ENCODE data around the gene NGRN. TPM values are rescaled to one million over a fixed set of nuclear protein-coding genes. Genes with fewer than 3 reads are reported as not detected.
"Not testable (repeated sequence)": the region's sequence is repeated elsewhere in the genome, so short reads cannot be mapped to it uniquely, and the experiment has no call there.

Gene NGRN
- total and polyA plus RNA-seq, 2 donors (not counting 1 experiment from before 2014, with no cell fraction given): 55.3 to 96.1 TPM

GRCh38 chr15:90301707-90302300, 36.3 kb downstream of the NGRN start:
- Histone ChIP-seq H3K27ac (ENCODE audit: insufficient read depth, low read length) (no peak overlapping the region), H4K20me1 (ENCODE audit: control insufficient read depth, extremely low read depth, insufficient read depth, low read length) (no peaks in the 10 kb centered on the region), H3K4me3 (replicated peaks in 1 of 4; ENCODE audit: control extremely low read depth in 1 of 4, insufficient read depth in 1 of 4, low read depth in 3 of 4, low read length in 4 of 4) (no peak overlapping the region), H3K4me1 (ENCODE audit: control insufficient read depth, extremely low read depth, insufficient read depth, low read length) (no peaks in the 10 kb centered on the region), H3K27me3 (ENCODE audit: control insufficient read depth, insufficient read depth, low read length) (no peaks in the 10 kb centered on the region), H3K79me2 (ENCODE audit: control insufficient read depth, insufficient read depth, low read length) (no peaks in the 10 kb centered on the region), H3K9ac (ENCODE audit: insufficient read depth, low read length) (no peak overlapping the region), H3K4me2 (ENCODE audit: extremely low read depth, insufficient read depth, low read length) (no peak overlapping the region), H2AFZ (ENCODE audit: low read length) (no peak overlapping the region), H3K9me3 (ENCODE audit: control insufficient read depth, insufficient read depth, low read depth, low read length) (no peaks in the 10 kb centered on the region), H3K36me3 (ENCODE audit: control insufficient read depth, insufficient read depth, low read length) (no peaks in the 10 kb centered on the region)
- TF ChIP-seq EZH2 (IDR thresholded peaks at IDR 0.05; ENCODE audit: low read length, missing control alignments) (no peak), CTCF (conservative IDR thresholded peaks at IDR 0.05 in 1 of 2, IDR thresholded peaks at IDR 0.05 in 1 of 2; ENCODE audit: low read depth in 1 of 2, low read length in 2 of 2) (no peak)
- no peak for DNase-seq (ENCODE audit: low read depth in 2 of 2)

- not testable (repeated sequence) for H3K36me3 ChIP-seq (ENCODE audit: control insufficient read depth, insufficient read depth, low read length); H4K20me1 ChIP-seq (ENCODE audit: control insufficient read depth, extremely low read depth, insufficient read depth, low read length); H2AFZ ChIP-seq (ENCODE audit: low read length); H3K4me1 ChIP-seq (ENCODE audit: control insufficient read depth, extremely low read depth, insufficient read depth, low read length); H3K27me3 ChIP-seq (ENCODE audit: control insufficient read depth, insufficient read depth, low read length); H3K27ac ChIP-seq (ENCODE audit: insufficient read depth, low read length); H3K9ac ChIP-seq (ENCODE audit: insufficient read depth, low read length); H3K4me3 ChIP-seq (replicated peaks in 1 of 4; ENCODE audit: control extremely low read depth in 1 of 4, insufficient read depth in 1 of 4, low read depth in 3 of 4, low read length in 4 of 4); H3K79me2 ChIP-seq (ENCODE audit: control insufficient read depth, insufficient read depth, low read length); H3K4me2 ChIP-seq (ENCODE audit: extremely low read depth, insufficient read depth, low read length); H3K9me3 ChIP-seq (ENCODE audit: control insufficient read depth, insufficient read depth, low read depth, low read length); DNase-seq (ENCODE audit: low read depth in 2 of 2)
These were observed 39.9 kb downstream of the NGRN start for GRCh38 chr15:90305355-90305754.

GRCh38 chr15:90305932-90306331, 40.5 kb downstream of the NGRN start:
- Histone ChIP-seq H3K4me3 (replicated peaks in 1 of 4; ENCODE audit: control extremely low read depth in 1 of 4, insufficient read depth in 1 of 4, low read depth in 3 of 4, low read length in 4 of 4) (no peak overlapping the region), H3K27ac (ENCODE audit: insufficient read depth, low read length) (no peak overlapping the region), H3K9me3 (ENCODE audit: control insufficient read depth, insufficient read depth, low read depth, low read length) (no peaks in the 10 kb centered on the region), H4K20me1 (ENCODE audit: control insufficient read depth, extremely low read depth, insufficient read depth, low read length) (no peaks in the 10 kb centered on the region), H3K4me1 (ENCODE audit: control insufficient read depth, extremely low read depth, insufficient read depth, low read length) (no peaks in the 10 kb centered on the region), H3K9ac (ENCODE audit: insufficient read depth, low read length) (no peak overlapping the region), H3K79me2 (ENCODE audit: control insufficient read depth, insufficient read depth, low read length) (no peaks in the 10 kb centered on the region), H3K36me3 (ENCODE audit: control insufficient read depth, insufficient read depth, low read length) (no peaks in the 10 kb centered on the region), H2AFZ (ENCODE audit: low read length) (no peak overlapping the region), H3K27me3 (ENCODE audit: control insufficient read depth, insufficient read depth, low read length) (no peaks in the 10 kb centered on the region), H3K4me2 (ENCODE audit: extremely low read depth, insufficient read depth, low read length) (no peak overlapping the region)
- no peak for DNase-seq (ENCODE audit: low read depth in 2 of 2)
- TF ChIP-seq CTCF (conservative IDR thresholded peaks at IDR 0.05 in 1 of 2, IDR thresholded peaks at IDR 0.05 in 1 of 2; ENCODE audit: low read depth in 1 of 2, low read length in 2 of 2) (no peak), EZH2 (IDR thresholded peaks at IDR 0.05; ENCODE audit: low read length, missing control alignments) (no peak)

All from fibroblast of lung (primary cell).